Fibroblast of lung (primary cell): ENCODE data around the gene ZFAND2B.

Source experiments
- EZH2 ChIP-seq: IDR thresholded peaks from 2 replicates; pipeline ENCODE4 v1.5.1; 2012; ENCODE audit warnings: low read length, control low read depth, mild to moderate bottlenecking; ENCODE audit errors: missing control alignments
- TF ChIP-seq, protein P1 (sequence below), 2 donors: IDR thresholded peaks in 1 of 2; conservative IDR thresholded peaks in 1 of 2; 1 replicate in 1 of 2; 2 replicates in 1 of 2; pipeline ENCODE4 v1.5.1; 2011 to 2012; ENCODE audit warnings: low read length in 2 of 2, control low read depth in 1 of 2, inconsistent platforms in 1 of 2, low read depth in 1 of 2, mild to moderate bottlenecking in 1 of 2

DNA sequence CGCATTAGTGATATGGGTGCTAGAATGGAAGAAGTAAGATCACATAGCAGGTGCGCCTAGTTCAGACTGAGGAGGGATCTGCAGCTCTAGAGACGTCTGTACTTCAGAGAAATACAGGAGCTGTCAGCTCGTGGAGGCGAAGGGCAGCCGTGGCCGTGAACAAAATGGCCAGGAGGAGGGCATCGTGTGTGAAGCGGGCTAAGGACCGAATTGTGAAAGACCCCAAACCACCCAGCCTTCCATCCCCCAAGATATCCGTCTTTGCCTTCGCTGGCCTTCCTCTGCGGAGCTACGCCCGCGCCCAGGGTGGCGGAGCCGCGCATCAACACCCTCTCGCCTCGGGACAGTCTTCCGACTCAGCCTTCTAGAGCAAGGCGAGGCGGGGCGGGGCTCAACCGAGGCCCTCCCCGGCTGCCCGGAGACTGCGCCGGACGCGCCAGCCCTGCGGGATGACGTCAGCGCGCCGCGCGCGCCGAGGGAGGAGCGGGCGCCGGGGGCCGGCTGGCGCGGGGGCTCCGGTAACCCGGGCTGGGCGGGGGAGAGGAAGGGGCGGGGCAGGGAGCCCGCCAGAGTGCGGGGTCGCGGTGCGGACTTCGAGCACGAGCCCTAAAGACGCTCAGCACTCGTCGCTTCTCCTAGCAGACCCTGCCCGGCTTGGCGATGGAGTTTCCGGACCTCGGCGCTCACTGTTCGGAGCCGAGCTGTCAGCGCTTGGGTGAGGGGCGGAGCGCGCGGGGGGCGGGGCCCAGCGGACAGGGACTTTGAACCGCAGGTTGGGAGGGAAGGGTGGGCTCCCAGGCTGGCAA lies at the start of gene ZFAND2B:
- TF ChIP-seq EZH2 = no peak
- TF ChIP-seq, protein P1, sequence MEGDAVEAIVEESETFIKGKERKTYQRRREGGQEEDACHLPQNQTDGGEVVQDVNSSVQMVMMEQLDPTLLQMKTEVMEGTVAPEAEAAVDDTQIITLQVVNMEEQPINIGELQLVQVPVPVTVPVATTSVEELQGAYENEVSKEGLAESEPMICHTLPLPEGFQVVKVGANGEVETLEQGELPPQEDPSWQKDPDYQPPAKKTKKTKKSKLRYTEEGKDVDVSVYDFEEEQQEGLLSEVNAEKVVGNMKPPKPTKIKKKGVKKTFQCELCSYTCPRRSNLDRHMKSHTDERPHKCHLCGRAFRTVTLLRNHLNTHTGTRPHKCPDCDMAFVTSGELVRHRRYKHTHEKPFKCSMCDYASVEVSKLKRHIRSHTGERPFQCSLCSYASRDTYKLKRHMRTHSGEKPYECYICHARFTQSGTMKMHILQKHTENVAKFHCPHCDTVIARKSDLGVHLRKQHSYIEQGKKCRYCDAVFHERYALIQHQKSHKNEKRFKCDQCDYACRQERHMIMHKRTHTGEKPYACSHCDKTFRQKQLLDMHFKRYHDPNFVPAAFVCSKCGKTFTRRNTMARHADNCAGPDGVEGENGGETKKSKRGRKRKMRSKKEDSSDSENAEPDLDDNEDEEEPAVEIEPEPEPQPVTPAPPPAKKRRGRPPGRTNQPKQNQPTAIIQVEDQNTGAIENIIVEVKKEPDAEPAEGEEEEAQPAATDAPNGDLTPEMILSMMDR (conservative IDR thresholded peaks at IDR 0.05 in 1 of 2, IDR thresholded peaks at IDR 0.05 in 1 of 2; ENCODE audit: low read depth in 1 of 2, low read length in 2 of 2) = no peak
